HepG2 (cell line): ENCODE results near the gene SERPINA6. TPM values are rescaled to one million over a fixed set of nuclear protein-coding genes. Genes with fewer than 3 reads are reported as not detected.
A peak's percentile ranks its signal among the peaks of the same experiment; 100 is the strongest.

Experiments
- ATAC-seq: fragments of 200-7000 bp; cut with Tn5 transposase; 3 replicates; pipeline ENCODE4 v1.9.1; 2020; ENCODE audit warnings: mild to moderate bottlenecking, moderate library complexity
- BruUV-seq: library from RNA; stranded (reverse); fragments of 400-500 nt; replicated peaks from 2 replicates; lab custom pipeline; 2021; lab: Mats Ljungman, UMichigan
- CTCF ChIA-PET: fragments of 300-600 bp; formaldehyde crosslinking; extraction: SDS; loops from one replicate; lab custom pipeline; 2021; ENCODE audit warnings: low total read pairs, inconsistent platforms, low intra/inter-chr PET ratio; lab: Yijun Ruan, JAX
- POLR2A ChIA-PET: fragments of 350-600 bp; sonication (Branson Sonifier 250); formaldehyde crosslinking; loops from one replicate; lab custom pipeline; 2020; ENCODE audit warnings: antibody characterized with exemption, inconsistent platforms; lab: Yijun Ruan, JAX
- DNase-seq: peaks from one replicate; pipeline ENCODE4 v3.0.0-alpha.2; 2015; ENCODE audit warnings: low spot score
- FAIRE-seq: peaks from 3 replicates; lab custom pipeline; 2011; peaks lifted over from hg19 to GRCh38; lab: Jason Lieb, UNC
- H2AFZ ChIP-seq: one replicate; pipeline ENCODE4 v1.6.1; 2011; ENCODE audit warnings: low read length, inconsistent platforms
- H3K27ac ChIP-seq: fragments of 300-600 bp; 3 replicates; pipeline ENCODE4 v1.8.0; 2011; ENCODE audit warnings: mixed run types, mild to moderate bottlenecking, mixed read lengths, low read length, inconsistent platforms; ENCODE audit not compliant: insufficient read depth; ENCODE audit errors: extremely low read length
- H3K27me3 ChIP-seq, 2 experiments: fragments of 200-600 bp in 1 of 2; 2 replicates in 1 of 2; 3 replicates in 1 of 2; pipeline versions ENCODE4 v1.6.0 to v1.8.0; 2011; ENCODE audit warnings: low read length in 2 of 2, mild to moderate bottlenecking in 2 of 2, moderate library complexity in 2 of 2, inconsistent platforms in 1 of 2; ENCODE audit not compliant: insufficient read depth in 2 of 2, control insufficient read depth in 1 of 2
- H3K36me3 ChIP-seq, 2 experiments: fragments of 200-600 bp in 1 of 2; replicated peaks in 1 of 2; 2 replicates in 1 of 2; 3 replicates in 1 of 2; pipeline versions ENCODE4 v1.5.1 to v1.8.0; 2011; ENCODE audit warnings: low read length in 2 of 2, inconsistent platforms in 1 of 2; ENCODE audit not compliant: insufficient read depth in 2 of 2, control insufficient read depth in 1 of 2
- H3K4me1 ChIP-seq: 2 replicates; pipeline ENCODE4 v1.5.1; 2012; ENCODE audit warnings: low read length, inconsistent platforms; ENCODE audit not compliant: insufficient read depth
- H3K4me2 ChIP-seq: 2 replicates; pipeline ENCODE4 v1.6.0; 2011; ENCODE audit warnings: low read depth, low read length, inconsistent platforms
- H3K4me3 ChIP-seq, 3 experiments: fragments of 200-600 bp in 1 of 3; sonication (generic), shearing (Covaris generic) in 1 of 3; replicated peaks in 1 of 3; 2 replicates each; pipeline ENCODE4 v1.5.1; 2011 to 2016; ENCODE audit warnings: low read length in 3 of 3, inconsistent platforms in 2 of 3, low read depth in 2 of 3, mild to moderate bottlenecking in 2 of 3, control low read depth in 1 of 3, mixed read lengths in 1 of 3; ENCODE audit not compliant: insufficient read depth in 1 of 3
- H3K79me2 ChIP-seq: one replicate; pipeline ENCODE4 v1.6.1; 2011; ENCODE audit warnings: low read length, inconsistent platforms; ENCODE audit not compliant: insufficient read depth
- H3K9ac ChIP-seq: 2 replicates; pipeline ENCODE4 v1.6.0; 2011; ENCODE audit warnings: mild to moderate bottlenecking, low read depth, low read length, inconsistent platforms; ENCODE audit not compliant: insufficient read depth
- H3K9me3 ChIP-seq: 2 replicates; pipeline ENCODE4 v1.5.1; 2012; ENCODE audit warnings: mild to moderate bottlenecking, low read length
- H4K20me1 ChIP-seq: 2 replicates; pipeline ENCODE4 v1.6.0; 2011; ENCODE audit warnings: inconsistent platforms, mild to moderate bottlenecking, low read length, moderate library complexity; ENCODE audit not compliant: insufficient read depth
- CEBPG ChIP-seq: IDR thresholded peaks from 2 replicates; pipeline ENCODE4 v1.6.1; 2016
- KMT2A ChIP-seq: sonication (generic); formaldehyde crosslinking; IDR thresholded peaks from 2 replicates; pipeline ENCODE4 v1.4.0; 2020; ENCODE audit warnings: missing genetic modification reagents
- MYC ChIP-seq: sonication (generic); formaldehyde crosslinking; IDR thresholded peaks from 2 replicates; pipeline ENCODE4 v1.9.0; 2021; ENCODE audit warnings: missing genetic modification reagents, borderline replicate concordance
- PAF1 ChIP-seq: IDR thresholded peaks from 2 replicates; pipeline ENCODE4 v1.6.1; 2016; ENCODE audit warnings: missing genetic modification reagents, missing compliant biosample characterization
- PITX1 ChIP-seq: sonication (generic); formaldehyde crosslinking; IDR thresholded peaks from 2 replicates; pipeline ENCODE4 v1.5.1; 2020; ENCODE audit warnings: mild to moderate bottlenecking, missing genetic modification reagents
- RBFOX2 ChIP-seq: fragments of 200-400 bp; formaldehyde crosslinking; IDR thresholded peaks from 2 replicates; pipeline ENCODE4 v1.6.1; 2017; ENCODE audit warnings: low read depth, mild to moderate bottlenecking, low read length
- SALL1 ChIP-seq: sonication (generic); formaldehyde crosslinking; IDR thresholded peaks from 2 replicates; pipeline ENCODE4 v1.8.0; 2022; ENCODE audit warnings: mild to moderate bottlenecking, missing genetic modification reagents
- SAP130 ChIP-seq: IDR thresholded peaks from 2 replicates; pipeline ENCODE4 v1.6.1; 2016; ENCODE audit warnings: low read depth
- SIN3A ChIP-seq: IDR thresholded peaks from 2 replicates; pipeline ENCODE4 v1.6.1; 2011; ENCODE audit warnings: low read depth, mild to moderate bottlenecking, control low read depth, low read length, borderline replicate concordance
- SOX13 ChIP-seq, 3 experiments: fragments of 450-650 bp in 1 of 3; sonication (generic) in 1 of 3; formaldehyde crosslinking in 1 of 3; IDR thresholded peaks in 2 of 3; conservative IDR thresholded peaks in 1 of 3; 2 replicates each; pipeline versions ENCODE4 v1.5.0 to v1.6.1; 2016 to 2020; ENCODE audit warnings: antibody characterized with exemption in 1 of 3, mild to moderate bottlenecking in 1 of 3, missing compliant biosample characterization in 1 of 3, missing genetic modification reagents in 1 of 3, moderate library complexity in 1 of 3
- SP5 ChIP-seq: IDR thresholded peaks from 2 replicates; pipeline ENCODE4 v1.6.1; 2016; ENCODE audit warnings: low read depth, borderline replicate concordance
- SPEN ChIP-seq: sonication (generic); formaldehyde crosslinking; IDR thresholded peaks from 2 replicates; pipeline ENCODE4 v1.5.1; 2020; ENCODE audit warnings: low read depth, mild to moderate bottlenecking, missing genetic modification reagents
- THAP11 ChIP-seq: IDR thresholded peaks from 2 replicates; pipeline ENCODE4 v1.6.1; 2016; ENCODE audit warnings: missing biosample characterization, missing genetic modification reagents
- XRCC5 ChIP-seq: fragments of 200-400 bp; formaldehyde crosslinking; optimal IDR thresholded peaks from 2 replicates; pipeline ENCODE3; 2017; ENCODE audit warnings: mild to moderate bottlenecking, low read length
- ZNF124 ChIP-seq: sonication (generic); formaldehyde crosslinking; IDR thresholded peaks from 2 replicates; pipeline ENCODE4 v1.4.0; 2020; ENCODE audit warnings: missing genetic modification reagents
- ZNF543 ChIP-seq: sonication (generic); formaldehyde crosslinking; IDR thresholded peaks from 2 replicates; pipeline ENCODE4 v1.4.0; 2020; ENCODE audit warnings: mild to moderate bottlenecking, missing genetic modification reagents
- ZNF652 ChIP-seq: IDR thresholded peaks from 2 replicates; pipeline ENCODE4 v1.6.1; 2016; ENCODE audit warnings: low read depth, borderline replicate concordance
- WGBS: methylation state at CpG from one replicate; pipeline ENCODE4 v1.1.6; 2017; ENCODE audit warnings: low lambda C conversion rate; 5-methylcytosine and 5-hydroxymethylcytosine counted together
- in situ Hi-C: cut with HindIII; loops from 2 replicates; pipeline ENCODE4 v1.10.0; 2017; ENCODE audit warnings: low pct_unique_long_range_greater_than_20kb; ENCODE audit not compliant: extremely low pct_ligation_motif_present
- intact Hi-C: fragments of 100-400 bp; cut with micrococcal nuclease; formaldehyde crosslinking; loops from one replicate; pipeline ENCODE4 v1.10.0; 2022; ENCODE audit not compliant: unreplicated experiment
- polyA plus RNA-seq, 8 experiments: library from polyadenylated mRNA; depleted of rRNA in 3 of 8; stranded (reverse) in 7 of 8; unstranded in 1 of 8; fragments of >200 nt; fragmentation: Illumina TruSeq in 4 of 8; extraction: Trizol in 4 of 8; gene quantifications; 2 replicates each; pipeline versions ENCODE4 v1.2.1 to v1.2.3, GENCODE V29; 2011 to 2016; ENCODE audit warnings: low read depth in 4 of 8, missing spikeins in 1 of 8, mixed read lengths in 1 of 8; ENCODE audit not compliant: insufficient read depth in 1 of 8
- total RNA-seq, 5 experiments: library from RNA; depleted of rRNA; stranded (reverse); fragments of >200 nt; fragmentation: Illumina TruSeq; extraction: Trizol; gene quantifications; 2 replicates each; pipeline ENCODE4 v1.2.3, GENCODE V29; 2016; ENCODE audit warnings: low read depth in 1 of 5
- TF ChIP-seq, protein P1 (sequence below): sonication (generic); formaldehyde crosslinking; IDR thresholded peaks from 2 replicates; pipeline ENCODE4 v1.4.0; 2020; ENCODE audit warnings: missing genetic modification reagents, mild to moderate bottlenecking, borderline replicate concordance
- TF ChIP-seq, protein P2 (sequence below): sonication (generic); formaldehyde crosslinking; IDR thresholded peaks from 2 replicates; pipeline ENCODE4 v1.4.0; 2020; ENCODE audit warnings: missing genetic modification reagents

The SERPINA6 gene
- total and polyA plus RNA-seq, 2 of the 13 experiments (the other 11 are each of a cell fraction or from before 2014, with no cell fraction given), result 260 to 333 TPM

DNA sequence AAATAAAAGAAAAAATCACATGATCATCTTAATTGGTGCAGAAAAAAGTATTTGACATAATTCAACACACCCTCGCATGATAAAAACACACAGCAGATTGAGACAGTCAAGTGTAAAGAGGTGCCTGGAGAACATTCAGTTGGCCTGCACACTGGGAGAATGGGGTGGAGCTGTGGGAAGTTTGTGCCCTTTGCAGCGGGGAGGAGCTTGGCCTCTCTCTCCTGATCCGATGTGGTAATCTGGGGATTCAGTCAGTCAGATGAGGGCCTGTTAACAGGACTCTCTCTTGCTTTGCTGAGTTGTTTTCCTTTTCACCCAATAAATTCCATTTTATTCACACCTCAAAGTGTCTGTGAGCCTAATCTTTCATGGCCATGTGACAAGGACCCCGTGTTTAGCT is 5.9 kb downstream of the SERPINA6 start:
- ChIA-PET CTCF (no interaction called here), POLR2A (interaction anchor here (0.8 to 2.4 kb wide), 19 partner anchors 11 to 289 kb away, joined by 3 to 22 read pairs (median 4); partner anchors contain the start of genes PPP4R4, SERPINA1 and SERPINA10)
- peak; percentile 86 for ATAC-seq
- Histone ChIP-seq H3K4me3 (peak overlapping the region in 1 of 3 experiments; percentile 47; a peak in 1 of 6 replicates), H3K36me3 (peaks cover 11 to 28% of the 10 kb centered on the region in 2 experiments), H3K27me3 (no peaks in the 10 kb centered on the region), H3K4me2 (peak overlapping the region; percentile 70), H2AFZ (no peak overlapping the region), H4K20me1 (peaks cover 6% of the 10 kb centered on the region; the same call in 1 of the 2 replicates), H3K9me3 (no peaks in the 10 kb centered on the region), H3K9ac (peak overlapping the region; percentile 61), H3K27ac (peak overlapping the region; percentile 63), H3K79me2 (peaks cover 87% of the 10 kb centered on the region), H3K4me1 (peaks cover 96% of the 10 kb centered on the region)
- DNase-seq, result peak; percentile 78
- no TSS peak for BruUV-seq
- intact Hi-C loops, result no loop called here
- peak; percentile 89 for FAIRE-seq
- in situ Hi-C loops, result no loop called here
- under 1% methylated on average over 4 of the region's 4 CpGs for whole genome bisulfite sequencing
- peak; percentile 65; the same call in 1 of the 2 replicates for TF ChIP-seq SAP130 (CRISPR knock-in tag)
- TF ChIP-seq SOX13 (IDR thresholded peaks at IDR 0.05), result no peak
- TF ChIP-seq SOX13 (CRISPR knock-in tag; conservative IDR thresholded peaks at IDR 0.05 in 1 of 2, IDR thresholded peaks at IDR 0.05 in 1 of 2), result peak in 1 of 2 experiments; percentile 10; a peak in 1 of 4 replicates
- no peak for TF ChIP-seq MYC
- no peak for TF ChIP-seq ZNF543 (CRISPR knock-in tag)
- TF ChIP-seq SALL1, result peak; percentile 17; the same call in 1 of the 2 replicates
- no peak for TF ChIP-seq ZNF652
- peak; percentile 35; the same call in 1 of the 2 replicates for TF ChIP-seq RBFOX2
- peak; percentile 42 for TF ChIP-seq THAP11 (CRISPR knock-in tag)
- 0 out of 2 replicates have a peak, but pooled peaks have one; percentile 29 for TF ChIP-seq PITX1 (CRISPR knock-in tag)
- TF ChIP-seq, protein P1, sequence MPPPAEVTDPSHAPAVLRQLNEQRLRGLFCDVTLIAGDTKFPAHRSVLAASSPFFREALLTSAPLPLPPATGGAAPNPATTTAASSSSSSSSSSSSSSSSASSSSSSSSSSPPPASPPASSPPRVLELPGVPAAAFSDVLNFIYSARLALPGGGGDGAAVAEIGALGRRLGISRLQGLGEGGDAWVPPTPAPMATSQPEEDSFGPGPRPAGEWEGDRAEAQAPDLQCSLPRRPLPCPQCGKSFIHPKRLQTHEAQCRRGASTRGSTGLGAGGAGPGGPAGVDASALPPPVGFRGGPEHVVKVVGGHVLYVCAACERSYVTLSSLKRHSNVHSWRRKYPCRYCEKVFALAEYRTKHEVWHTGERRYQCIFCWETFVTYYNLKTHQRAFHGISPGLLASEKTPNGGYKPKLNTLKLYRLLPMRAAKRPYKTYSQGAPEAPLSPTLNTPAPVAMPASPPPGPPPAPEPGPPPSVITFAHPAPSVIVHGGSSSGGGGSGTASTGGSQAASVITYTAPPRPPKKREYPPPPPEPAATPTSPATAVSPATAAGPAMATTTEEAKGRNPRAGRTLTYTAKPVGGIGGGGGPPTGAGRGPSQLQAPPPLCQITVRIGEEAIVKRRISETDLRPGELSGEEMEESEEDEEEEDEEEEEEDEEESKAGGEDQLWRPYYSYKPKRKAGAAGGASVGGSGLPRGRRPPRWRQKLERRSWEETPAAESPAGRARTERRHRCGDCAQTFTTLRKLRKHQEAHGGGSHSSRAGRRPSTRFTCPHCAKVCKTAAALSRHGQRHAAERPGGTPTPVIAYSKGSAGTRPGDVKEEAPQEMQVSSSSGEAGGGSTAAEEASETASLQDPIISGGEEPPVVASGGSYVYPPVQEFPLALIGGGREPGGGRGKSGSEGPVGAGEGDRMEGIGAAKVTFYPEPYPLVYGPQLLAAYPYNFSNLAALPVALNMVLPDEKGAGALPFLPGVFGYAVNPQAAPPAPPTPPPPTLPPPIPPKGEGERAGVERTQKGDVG (CRISPR knock-in tag), result no peak
- no peak for TF ChIP-seq KMT2A (CRISPR knock-in tag)
- no peak for TF ChIP-seq PAF1 (CRISPR knock-in tag)
- TF ChIP-seq, protein P2, sequence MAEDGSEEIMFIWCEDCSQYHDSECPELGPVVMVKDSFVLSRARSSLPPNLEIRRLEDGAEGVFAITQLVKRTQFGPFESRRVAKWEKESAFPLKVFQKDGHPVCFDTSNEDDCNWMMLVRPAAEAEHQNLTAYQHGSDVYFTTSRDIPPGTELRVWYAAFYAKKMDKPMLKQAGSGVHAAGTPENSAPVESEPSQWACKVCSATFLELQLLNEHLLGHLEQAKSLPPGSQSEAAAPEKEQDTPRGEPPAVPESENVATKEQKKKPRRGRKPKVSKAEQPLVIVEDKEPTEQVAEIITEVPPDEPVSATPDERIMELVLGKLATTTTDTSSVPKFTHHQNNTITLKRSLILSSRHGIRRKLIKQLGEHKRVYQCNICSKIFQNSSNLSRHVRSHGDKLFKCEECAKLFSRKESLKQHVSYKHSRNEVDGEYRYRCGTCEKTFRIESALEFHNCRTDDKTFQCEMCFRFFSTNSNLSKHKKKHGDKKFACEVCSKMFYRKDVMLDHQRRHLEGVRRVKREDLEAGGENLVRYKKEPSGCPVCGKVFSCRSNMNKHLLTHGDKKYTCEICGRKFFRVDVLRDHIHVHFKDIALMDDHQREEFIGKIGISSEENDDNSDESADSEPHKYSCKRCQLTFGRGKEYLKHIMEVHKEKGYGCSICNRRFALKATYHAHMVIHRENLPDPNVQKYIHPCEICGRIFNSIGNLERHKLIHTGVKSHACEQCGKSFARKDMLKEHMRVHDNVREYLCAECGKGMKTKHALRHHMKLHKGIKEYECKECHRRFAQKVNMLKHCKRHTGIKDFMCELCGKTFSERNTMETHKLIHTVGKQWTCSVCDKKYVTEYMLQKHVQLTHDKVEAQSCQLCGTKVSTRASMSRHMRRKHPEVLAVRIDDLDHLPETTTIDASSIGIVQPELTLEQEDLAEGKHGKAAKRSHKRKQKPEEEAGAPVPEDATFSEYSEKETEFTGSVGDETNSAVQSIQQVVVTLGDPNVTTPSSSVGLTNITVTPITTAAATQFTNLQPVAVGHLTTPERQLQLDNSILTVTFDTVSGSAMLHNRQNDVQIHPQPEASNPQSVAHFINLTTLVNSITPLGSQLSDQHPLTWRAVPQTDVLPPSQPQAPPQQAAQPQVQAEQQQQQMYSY (CRISPR knock-in tag), result no peak
- TF ChIP-seq CEBPG (CRISPR knock-in tag), result peak; percentile 72
- TF ChIP-seq SIN3A, result no peak
- TF ChIP-seq ZNF124, result no peak
- TF ChIP-seq SP5 (CRISPR knock-in tag), result peak; percentile 62; the same call in 1 of the 2 replicates
- TF ChIP-seq XRCC5, result peak; percentile 42
- TF ChIP-seq SPEN (CRISPR knock-in tag), result peak; percentile 64
